IPS DF 4.7 (cell line): ENCODE measurements around the gene CTDSP1.

Experiments
- DNase-seq: peaks from one replicate; pipeline ENCODE4 v3.0.0-alpha.2; 2013; ENCODE audit warnings: low spot score; ENCODE audit errors: extremely low read depth

CTDSP1 gene

GRCh38 chr2:218398437-218399390 is 954 bp upstream of the CTDSP1 start:
- no peak for DNase-seq

GRCh38 chr2:218400167-218400929 is 680 bp downstream of the CTDSP1 start:
- DNase-seq = no peak

GRCh38 chr2:218400930-218401881 is 1.5 kb downstream of the CTDSP1 start:
- DNase-seq = no peak

GRCh38 chr2:218401890-218402289 is 2.2 kb downstream of the CTDSP1 start:
- no peak for DNase-seq

- no peak for DNase-seq
Observed at GRCh38 chr2:218402491-218402901, 2.8 kb downstream of the CTDSP1 start.

- no peak for DNase-seq
Observed at GRCh38 chr2:218402911-218403411, 3.3 kb downstream of the CTDSP1 start.

- no peak for DNase-seq
Observed at GRCh38 chr2:218403810-218404209, 4.1 kb downstream of the CTDSP1 start.

- DNase-seq = no peak
Observed at GRCh38 chr2:218404351-218405085, 4.8 kb downstream of the CTDSP1 start.

- DNase-seq = no peak
Observed at GRCh38 chr2:218405086-218405745, 5.5 kb downstream of the CTDSP1 start.

- no peak for DNase-seq
Observed at GRCh38 chr2:218405746-218406208, 6.1 kb downstream of the CTDSP1 start.

GRCh38 chr2:218406209-218406948 is 6.7 kb downstream of the CTDSP1 start:
- DNase-seq = no peak

GRCh38 chr2:218406949-218407618 is 7.4 kb downstream of the CTDSP1 start:
- no peak for DNase-seq

- no peak for DNase-seq
Observed at GRCh38 chr2:218407717-218408116, 8.0 kb downstream of the CTDSP1 start.

- DNase-seq = no peak
Observed at GRCh38 chr2:218418321-218418716, 18.7 kb downstream of the CTDSP1 start.

- no peak for DNase-seq
Observed at GRCh38 chr2:218418717-218419458, 19.2 kb downstream of the CTDSP1 start, which contains the start of gene VIL1. TSS of gene VIL1 (plus strand) at chr2:218419123. CDS start at chr2:218423779, 4,656 bp downstream.

- no peak for DNase-seq
Observed at GRCh38 chr2:218419630-218420216, 20.1 kb downstream of the CTDSP1 start.

GRCh38 chr2:218421027-218421426 is 21.4 kb downstream of the CTDSP1 start:
- DNase-seq = no peak
